CD4-positive, alpha-beta T cell treated with Interferon gamma for 1 hour (primary cell): ENCODE data around the gene ZNF175.

Source experiments
- DNase-seq: peaks from one replicate; pipeline ENCODE4 v3.0.0-alpha.2; 2020

Gene ZNF175

DNA sequence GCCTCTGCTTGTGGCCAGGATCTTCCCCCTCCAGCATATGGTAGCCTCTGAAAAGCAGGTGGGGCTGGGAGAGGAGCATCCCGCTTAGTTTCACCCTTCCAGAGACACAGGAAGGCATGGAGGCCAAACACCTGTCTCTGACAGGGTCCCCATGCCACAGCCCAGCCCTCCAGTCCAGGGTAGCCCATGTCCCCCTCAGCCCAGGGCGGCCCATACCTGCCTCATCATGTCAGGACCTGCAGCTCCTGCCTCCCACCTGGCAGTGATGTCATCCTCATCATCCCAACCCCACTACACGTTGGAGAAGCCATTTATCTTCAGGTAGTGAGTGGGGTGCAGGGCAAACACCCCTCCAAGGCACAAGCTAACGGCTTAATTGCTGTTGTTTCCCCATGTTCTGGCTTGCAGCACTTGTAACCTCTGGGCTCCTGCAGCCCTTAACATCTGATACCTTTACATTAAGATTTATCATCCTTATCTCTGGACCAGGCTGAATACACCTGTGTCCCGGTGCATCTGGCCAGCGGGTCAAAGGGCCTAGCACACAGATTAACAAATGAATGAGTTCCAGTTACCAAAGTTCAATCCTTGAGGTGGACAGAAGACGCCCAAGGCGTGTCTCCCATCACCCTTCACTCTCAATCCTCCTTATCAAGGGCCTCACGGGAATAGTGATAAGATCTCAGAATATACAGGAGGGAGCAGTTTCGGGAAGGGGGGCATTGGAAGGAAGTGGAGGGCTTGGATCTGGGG lies 22.2 kb downstream of the ZNF175 start:
- no peak for DNase-seq

DNA sequence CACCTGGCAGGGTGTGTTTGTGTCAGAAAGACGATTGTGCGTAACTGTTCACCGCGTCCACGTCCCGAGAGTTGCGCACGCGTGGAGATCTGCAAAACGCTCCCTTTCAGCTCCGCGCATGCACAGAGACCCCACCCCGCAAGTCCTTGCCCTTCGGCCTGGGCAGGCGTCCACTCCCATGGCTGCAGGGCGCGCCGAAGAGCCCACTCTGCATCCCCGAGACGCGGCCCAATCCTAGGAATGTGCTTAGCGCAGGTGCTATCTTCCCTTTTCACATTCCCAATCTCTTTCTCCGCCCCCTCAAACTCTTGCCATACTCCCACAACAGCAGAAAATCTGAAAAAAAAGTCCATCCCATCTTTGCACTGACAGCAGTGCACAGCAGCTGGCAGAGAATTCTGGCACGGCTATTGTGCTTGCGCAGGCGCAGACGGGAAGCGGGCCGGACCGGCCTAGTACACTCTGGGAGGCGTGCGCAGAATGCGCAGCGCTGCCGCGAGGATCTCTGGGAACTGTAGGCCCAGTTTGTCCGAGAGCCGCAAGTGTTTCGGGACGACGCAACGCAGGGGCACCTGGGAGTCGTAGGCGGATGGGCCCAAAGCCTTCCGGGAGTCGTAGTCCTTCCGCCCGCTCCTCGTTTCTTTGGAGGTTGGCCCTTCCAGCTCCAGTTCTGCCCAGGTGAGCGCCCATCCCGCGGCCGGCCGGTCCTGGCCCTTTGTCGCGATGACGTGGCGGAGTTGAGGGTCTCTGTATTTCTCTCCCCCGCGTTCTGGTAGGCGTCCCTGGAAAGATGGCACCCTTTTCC lies 23.1 kb downstream of the ZNF175 start:
- peak; percentile 96 for DNase-seq

DNA sequence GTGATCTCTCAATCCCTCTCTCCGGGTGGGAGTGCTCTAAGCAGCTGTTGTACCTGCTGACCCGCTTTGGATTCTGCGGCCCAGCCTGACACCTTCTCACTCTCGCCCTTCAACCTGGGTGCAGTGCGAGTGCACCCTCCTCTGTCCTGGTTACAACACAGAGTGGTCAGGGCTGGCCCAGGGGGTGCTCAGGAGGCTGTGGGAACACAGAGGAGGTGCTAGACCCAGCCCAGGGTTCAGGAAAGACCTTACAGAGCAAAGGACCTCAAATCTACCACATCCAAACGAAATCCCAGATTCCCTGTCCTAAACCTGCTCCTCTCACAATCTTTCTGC lies 23.7 kb downstream of the ZNF175 start:
- DNase-seq = no peak

DNA sequence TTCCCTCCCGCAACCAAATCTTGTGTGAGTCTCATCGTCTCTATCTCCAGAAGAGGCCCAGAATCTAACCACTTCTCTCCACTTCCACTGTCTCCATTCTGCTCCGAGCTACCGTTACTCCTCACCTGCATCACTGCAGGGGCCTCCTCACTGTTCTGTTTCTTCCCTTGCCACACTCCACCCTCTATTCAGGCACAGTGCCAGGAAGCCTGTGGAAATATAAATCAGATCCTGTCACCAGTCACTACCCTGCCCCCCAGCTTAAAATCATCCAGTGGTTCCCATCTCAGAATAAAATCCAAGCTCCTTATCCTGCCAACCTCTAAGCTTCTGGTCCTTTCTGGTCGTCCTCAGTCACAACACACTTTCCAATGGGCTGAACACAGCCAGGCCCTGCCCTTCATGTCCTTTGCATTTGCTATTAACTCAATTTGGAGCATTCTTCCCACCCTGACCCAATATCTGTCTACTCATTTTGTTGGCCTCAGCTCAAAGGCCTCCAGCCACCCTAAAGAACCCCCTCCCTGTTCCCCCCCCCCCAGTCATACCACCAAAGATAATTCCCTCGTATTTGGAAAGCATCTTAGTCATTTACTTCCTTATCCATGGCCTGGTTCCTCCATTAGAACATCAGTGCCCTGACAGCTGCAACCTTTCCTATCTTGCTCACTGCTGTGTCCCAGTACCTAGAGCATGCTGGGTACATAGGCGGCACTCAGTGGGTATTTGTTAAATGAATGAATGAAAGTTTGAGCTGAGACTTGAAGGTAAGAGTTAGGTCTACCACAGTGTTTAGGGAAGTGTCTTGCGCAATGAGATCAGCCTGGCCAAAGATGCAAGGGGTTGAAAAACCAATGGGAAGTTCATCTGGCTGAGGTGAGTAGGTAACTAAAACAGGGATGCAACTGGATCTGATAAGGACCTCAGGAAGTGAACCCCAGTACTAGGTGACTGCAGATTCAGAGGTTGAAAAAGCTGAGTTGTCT lies 24.4 kb downstream of the ZNF175 start:
- no peak for DNase-seq

DNA sequence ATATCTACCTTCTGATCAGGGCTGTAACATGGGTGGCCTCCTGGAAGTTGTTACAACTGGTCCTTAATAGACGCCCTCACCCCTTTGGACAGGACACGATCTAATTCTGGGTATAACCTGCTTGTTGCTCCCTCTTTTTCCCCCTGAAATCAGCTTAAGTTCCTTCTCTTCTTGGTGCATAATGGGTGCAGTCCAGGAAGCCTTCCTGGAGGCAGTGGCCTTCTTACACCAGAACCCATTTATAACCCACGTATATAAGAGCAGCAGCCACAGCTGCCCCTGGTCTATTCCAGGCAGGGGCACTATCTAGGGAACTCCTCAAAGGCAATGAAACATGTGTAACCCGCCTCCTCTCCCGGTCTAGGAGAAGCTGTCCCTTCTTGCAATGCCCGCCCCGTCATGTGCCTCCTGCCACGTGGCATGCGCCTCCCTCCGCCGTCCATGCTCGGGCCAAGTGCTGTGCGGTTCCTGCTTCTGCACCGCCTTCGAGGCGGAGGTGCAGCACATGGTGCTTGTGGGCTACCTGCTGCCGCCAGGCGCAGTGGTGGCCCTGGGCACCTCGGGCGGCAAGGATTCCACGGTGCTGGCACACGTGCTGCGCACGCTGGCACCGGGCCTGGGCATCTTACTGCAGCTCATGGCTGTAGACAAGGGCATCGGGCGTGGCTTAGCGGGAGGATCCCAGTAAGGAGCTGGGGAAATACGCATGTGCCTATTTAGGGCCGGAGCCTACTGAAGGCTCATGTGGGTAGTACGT lies 27.3 kb downstream of the ZNF175 start:
- no peak for DNase-seq

DNA sequence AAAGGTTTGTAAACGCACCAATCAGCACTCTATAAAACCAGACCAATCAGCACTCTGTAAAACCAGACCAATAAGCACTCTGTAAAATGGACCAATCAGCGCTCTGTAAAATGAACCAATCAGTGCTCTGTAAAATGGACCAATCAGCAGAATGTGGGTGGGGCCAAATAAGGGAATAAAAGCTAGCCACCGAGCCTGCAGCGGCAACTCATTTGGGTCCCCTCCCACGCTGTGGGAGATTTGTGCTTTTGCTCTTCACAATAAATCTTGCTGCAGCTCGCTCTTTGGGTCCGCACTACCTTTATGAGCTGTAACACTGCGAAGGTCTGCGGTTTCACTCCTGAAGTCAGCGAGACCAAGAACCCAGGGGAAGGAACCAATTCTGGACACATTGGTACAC lies 28.0 kb downstream of the ZNF175 start:
- DNase-seq = no peak

DNA sequence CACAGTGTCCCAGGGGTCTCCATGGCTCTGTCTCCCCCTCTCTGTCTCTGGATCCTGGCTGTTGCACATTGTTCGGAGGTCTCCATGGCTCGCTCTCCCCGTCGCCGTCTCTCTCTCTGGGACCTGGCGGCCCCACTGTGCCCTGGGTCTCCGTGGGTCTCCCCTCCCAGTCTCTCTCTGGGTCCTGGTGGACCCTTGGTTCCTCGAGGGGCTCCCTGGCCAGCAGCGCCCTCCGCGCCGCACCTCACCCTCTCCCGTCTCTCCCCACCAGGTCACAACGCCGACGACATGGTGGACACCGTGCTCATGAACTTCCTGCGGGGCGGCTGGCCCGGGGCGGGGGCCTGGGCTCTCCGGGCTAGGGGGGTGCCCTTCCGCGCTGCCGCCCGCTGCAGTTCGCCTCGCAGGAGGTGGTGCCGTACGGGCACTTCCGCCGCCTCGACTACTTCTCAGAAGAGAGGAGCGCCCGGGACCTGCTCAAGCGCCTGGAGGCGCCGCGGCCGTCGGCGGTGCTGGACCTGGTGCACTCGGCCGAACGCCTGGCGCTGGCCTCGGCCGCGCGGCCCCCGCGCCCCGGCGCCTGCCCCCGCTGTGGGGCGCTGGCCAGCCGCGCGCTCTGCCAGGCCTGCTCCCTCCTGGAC lies 30.0 kb downstream of the ZNF175 start:
- DNase-seq = peak; percentile 21

DNA sequence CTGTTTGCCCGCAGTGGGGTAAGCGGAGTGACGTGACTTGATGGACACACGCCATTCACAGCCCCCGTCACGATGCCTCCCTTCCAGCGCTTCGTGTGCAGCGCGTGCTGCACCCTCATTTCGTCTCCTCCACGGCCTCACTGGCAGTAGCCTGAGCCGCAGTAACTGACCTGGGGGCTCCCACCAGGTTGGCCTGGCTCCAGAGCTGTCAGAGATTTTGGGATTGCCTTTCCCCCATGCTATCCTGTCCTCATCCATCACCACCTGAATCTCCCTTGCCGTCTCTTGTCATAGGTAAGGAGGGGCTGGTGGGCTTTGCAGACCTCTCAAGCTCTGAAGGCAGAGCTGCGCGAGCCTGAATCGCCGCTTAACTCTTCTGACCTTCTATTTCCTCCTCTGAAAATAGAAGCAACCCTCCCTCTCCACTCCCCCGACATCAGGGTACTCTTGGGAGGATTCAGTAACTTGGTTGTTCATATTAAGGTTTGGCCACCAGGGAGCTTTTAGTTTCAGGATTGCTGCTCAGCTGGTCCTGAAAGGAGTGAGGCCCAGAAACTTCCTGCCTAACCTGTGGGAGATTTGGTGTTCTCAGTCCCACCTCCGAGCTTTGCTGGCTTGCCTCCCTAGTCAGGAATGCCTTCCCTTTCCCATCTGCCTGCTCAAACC lies 31.2 kb downstream of the ZNF175 start:
- DNase-seq = no peak

DNA sequence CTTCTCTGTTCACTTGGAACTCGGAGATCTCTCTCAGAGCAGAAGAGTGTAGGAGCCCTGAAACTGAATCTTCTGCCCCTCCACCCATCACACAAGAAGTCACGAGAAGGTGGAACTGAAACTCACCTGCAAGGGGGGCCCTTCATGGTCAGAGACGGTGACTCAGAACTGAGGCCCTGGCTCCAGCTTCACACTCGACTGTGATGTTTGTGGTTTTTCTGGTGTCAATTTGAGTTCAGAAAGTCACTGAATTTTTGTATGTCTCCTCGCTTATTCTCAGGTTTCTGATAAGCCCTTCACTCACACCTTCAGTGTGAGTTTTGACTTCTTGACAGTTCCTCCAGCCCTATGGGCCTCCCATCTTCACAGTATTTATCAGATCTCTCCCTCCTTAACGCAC lies 36.0 kb downstream of the ZNF175 start:
- DNase-seq = peak; percentile 59

DNA sequence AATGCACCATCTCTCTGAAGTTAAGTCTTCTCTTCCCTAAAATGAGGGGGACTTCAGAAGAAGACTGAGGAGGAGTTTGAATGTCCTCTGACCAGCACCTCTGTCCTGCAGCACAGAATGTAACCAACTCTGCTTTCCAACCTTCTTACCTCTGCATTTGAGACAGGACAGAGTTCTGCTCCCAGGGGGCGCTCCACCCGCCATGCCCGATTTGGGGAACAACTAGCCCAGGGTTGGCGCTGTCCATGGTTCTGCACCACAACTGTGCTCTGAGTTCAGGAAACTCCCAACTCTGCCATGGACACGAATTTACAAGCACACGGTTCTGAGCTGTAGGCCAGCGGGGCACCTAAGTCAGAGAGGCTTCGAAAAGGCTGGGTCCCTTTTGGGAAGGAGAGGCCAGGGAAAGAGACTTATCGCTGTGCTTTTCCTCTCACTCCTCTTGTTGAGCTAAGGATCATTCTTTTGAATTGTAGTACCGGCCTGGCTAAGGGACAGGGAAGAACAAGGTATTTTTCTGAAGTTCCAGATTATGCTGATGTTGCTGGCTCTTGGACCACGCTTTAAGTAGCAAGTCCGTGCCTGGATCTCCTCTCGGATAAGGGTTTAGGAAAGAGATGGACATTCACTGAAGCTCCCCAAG lies 37.0 kb downstream of the ZNF175 start:
- peak; percentile 68 for DNase-seq

DNA sequence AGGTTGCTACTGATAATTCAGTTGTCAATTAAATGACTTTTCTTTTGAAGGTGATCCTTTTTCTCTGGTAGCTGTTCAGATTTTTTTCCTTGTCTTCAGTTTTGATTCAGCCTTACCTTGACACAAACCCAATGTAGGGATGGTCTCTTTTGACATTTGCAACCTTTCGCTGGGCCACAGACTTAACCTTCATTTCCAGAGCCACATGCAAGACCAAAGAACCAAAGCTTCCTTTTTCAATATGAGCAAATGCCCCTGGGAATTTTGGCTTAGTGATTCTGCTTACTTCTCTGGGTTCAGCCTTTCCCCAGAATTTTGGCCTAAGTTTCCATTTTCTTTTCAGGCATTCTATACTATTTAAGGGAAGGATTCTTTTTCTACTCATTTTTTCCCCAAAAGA lies 39.5 kb downstream of the ZNF175 start:
- DNase-seq = no peak

DNA sequence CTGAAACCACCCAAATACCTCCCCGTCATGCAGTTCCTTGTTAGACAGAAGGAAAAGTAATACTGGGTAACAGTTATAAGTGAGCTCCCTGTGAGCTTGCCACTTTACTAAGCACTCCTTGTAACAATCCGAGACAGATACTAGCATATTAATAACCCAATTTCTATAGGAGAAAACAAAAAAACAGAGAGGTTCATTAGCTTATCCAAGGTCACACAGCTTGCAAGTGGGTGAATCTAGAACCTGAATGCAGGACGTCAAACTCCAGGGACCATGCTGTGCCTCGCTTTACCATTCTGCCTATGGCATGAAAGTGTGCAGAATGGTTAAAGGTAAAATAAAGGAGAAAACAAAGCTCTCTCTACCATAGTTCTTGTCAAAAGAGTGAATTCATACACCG lies 43.7 kb downstream of the ZNF175 start:
- no peak for DNase-seq

DNA sequence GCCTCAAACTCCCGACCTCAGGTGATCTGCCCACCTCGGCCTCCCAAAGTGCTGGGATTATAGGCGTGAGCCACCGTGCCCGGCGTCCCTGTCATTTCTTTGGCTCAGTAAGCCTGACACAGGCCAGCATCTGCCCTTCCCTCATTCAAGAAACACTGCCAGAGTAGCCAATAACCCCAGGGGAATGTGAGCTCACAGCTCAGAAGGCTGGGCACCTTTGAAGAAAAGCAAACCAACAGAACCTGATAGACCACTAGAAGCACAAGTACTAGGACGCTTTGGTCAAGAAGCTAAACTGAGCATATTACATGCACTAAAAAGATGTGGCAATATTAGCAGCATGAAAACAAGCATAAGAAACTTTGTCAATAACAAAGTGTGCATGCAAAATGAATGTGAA lies 44.9 kb downstream of the ZNF175 start:
- DNase-seq = no peak

DNA sequence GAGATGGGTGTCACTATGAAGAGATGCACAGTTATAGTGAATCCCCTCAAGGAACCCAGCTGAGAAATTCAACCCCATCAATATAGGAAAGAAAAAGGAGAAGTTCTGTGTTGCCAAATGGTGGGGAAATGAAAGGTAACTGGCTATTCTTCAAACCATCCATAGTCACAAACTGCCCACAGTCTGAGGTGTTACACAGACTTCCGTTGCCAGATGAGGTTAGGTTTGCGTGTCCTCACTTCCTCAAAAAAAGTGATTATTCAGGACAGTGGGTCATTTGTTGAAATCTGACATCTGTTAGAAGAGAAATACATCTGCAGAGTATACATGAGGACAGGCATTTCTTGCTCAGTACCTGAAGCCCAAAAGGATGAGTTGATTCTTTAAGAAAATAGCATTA lies 50.1 kb downstream of the ZNF175 start:
- no peak for DNase-seq

DNA sequence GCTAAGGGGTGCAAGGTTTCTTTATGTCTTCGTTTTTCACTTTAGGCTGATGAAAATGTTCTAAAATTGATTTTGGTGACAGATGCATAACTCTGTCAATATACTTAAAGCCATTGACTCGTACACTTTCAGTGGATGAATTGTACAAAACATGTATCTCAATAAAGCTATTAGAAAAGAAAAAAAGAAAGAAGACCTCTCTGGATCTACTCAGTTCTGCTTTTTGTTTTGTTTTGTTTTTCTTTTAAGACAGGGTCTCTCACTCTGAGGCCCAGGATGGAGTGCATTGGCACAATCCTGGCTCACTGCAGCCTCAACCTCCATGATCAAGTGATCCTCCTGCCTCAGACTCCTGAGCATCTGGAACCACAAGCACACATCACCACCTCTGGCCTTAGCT lies 55.6 kb downstream of the ZNF175 start:
- DNase-seq = no peak

DNA sequence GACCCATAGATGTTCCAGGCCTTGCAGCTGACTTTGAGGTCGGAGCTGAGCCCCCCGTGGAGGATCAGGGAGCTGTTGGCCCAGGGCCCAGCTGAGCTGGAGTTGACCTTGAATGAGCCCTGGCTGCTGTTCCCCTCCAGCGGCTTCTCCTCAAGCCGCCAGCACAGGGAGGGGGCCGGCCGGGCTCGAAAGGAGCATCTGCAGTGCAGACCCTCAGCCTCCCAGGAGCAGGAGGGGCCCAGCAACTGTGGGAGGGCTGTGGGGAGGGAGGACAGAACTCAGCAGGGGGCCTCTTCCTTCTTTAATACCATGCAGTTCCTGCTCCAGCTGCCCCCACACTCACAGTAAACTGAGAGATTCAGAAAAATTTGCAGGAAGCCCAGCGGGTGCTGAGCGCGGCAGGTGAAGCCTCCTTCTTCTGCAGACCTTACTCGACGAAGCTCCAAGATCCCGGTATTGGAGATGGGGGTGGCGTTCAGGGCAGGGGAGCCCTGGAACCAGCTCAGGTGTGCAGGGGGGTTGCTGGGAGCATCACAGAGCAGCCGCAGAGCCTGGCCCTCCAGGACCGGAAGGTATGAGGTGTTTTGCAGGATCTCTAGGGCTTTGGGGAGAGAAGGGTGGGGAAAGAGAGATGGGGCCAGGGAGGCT lies 56.5 kb downstream of the ZNF175 start:
- no peak for DNase-seq

DNA sequence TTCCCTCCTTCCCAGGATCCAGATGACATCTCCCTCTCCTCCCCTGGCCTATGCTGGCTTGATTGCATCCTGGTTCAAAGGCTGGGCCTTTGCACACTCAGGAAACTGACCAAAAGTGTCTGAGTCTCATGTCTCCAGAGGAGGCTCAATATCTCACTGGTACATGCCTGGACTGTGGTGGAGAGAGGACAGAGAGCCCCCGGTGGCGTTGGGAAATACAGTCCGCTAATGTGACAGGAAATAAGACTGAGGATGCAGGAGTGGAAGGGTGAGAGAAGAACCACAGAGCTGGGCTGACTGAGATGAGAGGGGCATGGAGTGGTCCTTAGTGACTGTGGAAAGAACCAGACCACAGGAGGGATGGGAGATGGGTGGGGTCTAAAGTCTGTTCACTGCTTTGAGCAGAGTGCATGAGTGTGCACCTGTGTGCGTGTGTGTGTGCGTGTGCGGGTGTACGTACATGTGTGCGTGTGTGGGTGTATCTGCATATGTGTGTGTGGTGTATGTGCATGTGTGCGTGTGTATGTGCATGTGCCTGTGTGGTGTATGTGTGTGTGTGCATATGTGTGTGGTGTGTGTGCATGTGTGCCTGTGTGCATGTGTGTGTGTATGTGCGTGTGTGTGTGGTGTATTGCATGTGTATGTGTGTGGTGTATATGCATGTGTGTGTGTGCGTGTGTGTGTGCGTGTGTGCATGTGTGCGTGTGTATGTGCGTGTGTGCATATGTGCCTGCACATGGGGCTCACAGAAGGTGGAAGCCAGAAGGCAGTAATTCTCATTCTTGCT lies 57.3 kb downstream of the ZNF175 start:
- no peak for DNase-seq

DNA sequence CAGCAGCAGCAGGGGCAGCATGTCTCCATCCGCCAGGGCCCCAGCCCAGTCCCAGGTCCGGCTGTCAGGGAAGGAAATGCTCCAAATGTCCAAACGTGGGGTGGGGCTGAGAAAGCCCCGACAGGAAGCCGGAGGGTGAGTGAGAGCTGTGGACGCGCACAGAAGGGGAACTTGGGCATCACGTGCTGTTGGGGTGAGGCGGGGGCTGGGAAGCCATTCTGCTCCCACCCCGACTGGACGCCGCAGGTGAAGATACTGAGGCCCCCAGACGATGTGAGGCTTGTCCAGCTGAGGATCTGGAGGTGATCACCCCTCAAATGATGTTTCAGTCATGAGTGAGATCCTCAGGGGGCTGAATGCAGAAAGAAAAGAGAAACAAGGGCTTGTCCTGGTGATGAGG lies 59.2 kb downstream of the ZNF175 start, which contains the start of gene SIGLEC5:
Gene SIGLEC5, minus strand, starts transcription at position 87 of the 400 bp plus-strand sequence. Its CDS starts 66 bp downstream, at position 21.
- DNase-seq = peak; percentile 13

DNA sequence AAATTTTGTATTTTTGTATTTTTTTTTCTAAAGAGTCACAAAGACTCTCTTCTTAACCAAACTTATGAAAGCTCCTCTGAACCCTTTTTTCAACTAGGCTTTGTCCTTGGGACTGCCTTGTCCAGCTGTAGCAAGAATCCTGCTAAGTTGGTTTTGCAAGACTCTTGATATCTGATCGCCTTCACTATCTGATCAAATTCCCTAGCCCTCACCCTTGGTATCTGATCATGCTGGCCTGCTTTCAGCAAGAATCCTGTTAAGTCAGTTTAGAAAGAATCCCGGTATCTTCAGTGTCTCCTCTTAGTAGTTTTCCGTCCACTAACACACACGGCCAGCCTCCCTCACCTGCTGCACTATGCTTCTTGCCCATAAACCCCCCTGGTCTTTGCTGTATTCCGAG lies 61.0 kb downstream of the ZNF175 start:
- DNase-seq = no peak
